GM10248 (cell line): ENCODE results near the gene GNAS.

ENCODE experiments used
- CTCF ChIA-PET: fragments of 300-600 bp; sonication (Branson Sonifier 250); formaldehyde crosslinking; extraction: SDS; loops from one replicate; lab custom pipeline; 2021; ENCODE audit warnings: antibody characterized with exemption; lab: Yijun Ruan, JAX
- POLR2A ChIA-PET: fragments of 350-650 bp; sonication (Branson Sonifier 250); formaldehyde crosslinking; extraction: SDS; loops from one replicate; lab custom pipeline; 2020; ENCODE audit warnings: antibody characterized with exemption; lab: Yijun Ruan, JAX
- DNase-seq: peaks from one replicate; pipeline ENCODE4 v3.0.0; 2012; ENCODE audit errors: extremely low spot score
- CTCF ChIP-seq: IDR thresholded peaks from 2 replicates; pipeline ENCODE4 v1.5.1; 2012; ENCODE audit warnings: mild to moderate bottlenecking, low read depth; ENCODE audit errors: extremely low read depth, missing control alignments, control extremely low read depth

Gene GNAS

GRCh38 chr20:58918621-58919020 lies 66.1 kb downstream of the GNAS start:
- TF ChIP-seq CTCF, result no peak
- no peak for DNase-seq
- CTCF ChIA-PET, result no interaction called here
- POLR2A ChIA-PET, result no interaction called here

- no peak for DNase-seq
- ChIA-PET POLR2A (no interaction called here), CTCF (interaction anchor here (1.1 to 1.3 kb wide), 2 partner anchors 14 to 18 kb away, joined by 3 to 5 read pairs; no protein-coding TSS in a partner anchor)
- no peak for TF ChIP-seq CTCF
Observed at GRCh38 chr20:58921564-58921963, 69.0 kb downstream of the GNAS start.

DNA sequence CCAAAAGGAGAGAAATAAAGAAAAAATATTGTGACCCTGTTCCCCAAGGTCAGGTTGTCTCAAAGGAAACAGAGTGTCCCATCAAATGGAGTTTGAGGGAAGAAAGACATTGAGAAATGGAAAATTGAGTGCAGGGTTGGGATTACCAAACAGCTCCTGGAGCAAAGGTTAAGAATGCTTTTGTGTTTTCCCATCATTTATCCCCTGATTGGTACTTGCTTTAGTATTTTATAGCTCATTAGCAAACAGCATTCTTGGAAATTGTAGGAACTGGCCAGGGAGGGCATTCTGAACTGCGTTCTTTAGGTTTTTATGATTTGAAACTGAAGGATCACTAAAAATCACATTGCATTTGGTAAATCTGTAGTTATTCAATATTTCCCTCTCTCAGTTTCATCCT lies 69.5 kb downstream of the GNAS start:
- CTCF ChIA-PET, result interaction anchor here (1.1 to 1.3 kb wide), 2 partner anchors 14 to 18 kb away, joined by 3 to 5 read pairs; no protein-coding TSS in a partner anchor
- no peak for DNase-seq
- POLR2A ChIA-PET, result no interaction called here
- TF ChIP-seq CTCF, result no peak

DNA sequence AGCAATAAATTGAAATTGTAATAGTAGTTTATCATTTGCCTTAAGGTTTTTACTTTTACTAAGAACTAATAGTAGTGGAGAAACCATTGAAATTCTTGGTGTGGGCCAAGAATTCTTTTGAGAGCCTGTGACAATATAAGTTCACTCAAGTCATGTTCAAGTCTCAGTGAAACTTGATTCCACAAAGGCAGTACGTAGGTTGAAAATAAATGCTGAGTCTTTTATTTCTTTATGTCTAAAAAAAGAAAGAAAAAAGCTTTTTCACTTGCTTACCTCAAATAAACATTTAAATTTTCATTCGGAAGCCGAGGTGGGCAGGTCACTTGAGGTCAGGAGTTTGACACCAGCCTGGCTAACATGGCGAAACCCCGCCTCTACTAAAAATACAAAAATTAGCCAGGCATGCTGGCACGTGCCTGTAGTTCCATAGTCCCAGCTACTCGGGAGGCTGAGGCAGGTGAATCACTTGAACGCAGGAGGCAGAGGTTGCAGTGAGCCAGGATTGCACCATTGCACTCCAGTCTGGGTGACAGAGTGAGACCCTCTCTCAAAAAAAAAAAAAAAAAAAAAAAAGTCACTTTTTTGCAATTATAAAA lies 70.7 kb downstream of the GNAS start:
- CTCF ChIA-PET, result interaction anchor here (0.9 to 1.5 kb wide), 3 partner anchors 8 to 14 kb away, joined by 3 to 4 read pairs (median 3); no protein-coding TSS in a partner anchor

GRCh38 chr20:58926802-58927489 lies 74.4 kb downstream of the GNAS start:
- ChIA-PET CTCF (interaction anchor here (1.5 kb wide), 1 partner anchor 12 kb away, joined by 4 read pairs; no protein-coding TSS in a partner anchor), POLR2A (no interaction called here)
- no peak for TF ChIP-seq CTCF
- DNase-seq, result no peak

More for the DNA sequence above, 70.7 kb downstream of the GNAS start:
- POLR2A ChIA-PET, result no interaction called here
- TF ChIP-seq CTCF, result no peak
- DNase-seq, result no peak

DNA sequence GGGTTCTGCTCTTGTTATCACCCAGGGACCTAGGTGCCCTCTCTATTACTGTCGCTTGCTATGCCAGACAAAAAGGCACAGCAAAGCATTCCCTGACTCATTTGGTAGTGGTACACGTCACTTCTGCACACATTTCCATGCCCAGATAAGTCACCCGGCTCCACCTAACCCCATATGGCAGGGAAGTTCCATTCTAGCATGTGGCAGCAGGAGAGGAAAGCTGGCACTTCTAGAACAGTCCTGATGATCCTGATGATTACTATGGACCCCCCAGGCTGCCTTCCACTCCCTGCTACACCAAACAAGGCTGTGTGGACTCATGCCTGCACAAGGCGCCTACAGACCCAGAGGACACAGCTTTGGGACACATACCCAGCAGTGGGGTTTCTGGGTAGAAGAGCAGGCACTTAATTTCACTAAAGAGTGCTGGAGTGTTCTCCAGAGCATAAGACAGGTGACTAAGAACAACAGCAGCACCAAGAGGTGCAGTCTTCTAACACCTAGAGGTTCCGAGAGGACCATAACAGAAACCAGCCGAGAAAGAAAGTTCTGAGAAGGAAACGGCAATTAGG lies 75.1 kb downstream of the GNAS start:
- TF ChIP-seq CTCF, result no peak
- CTCF ChIA-PET, result no interaction called here
- DNase-seq, result no peak
- POLR2A ChIA-PET, result no interaction called here
